Measurements from ENCODE around the gene TPGS1.

TPGS1 gene

DNA sequence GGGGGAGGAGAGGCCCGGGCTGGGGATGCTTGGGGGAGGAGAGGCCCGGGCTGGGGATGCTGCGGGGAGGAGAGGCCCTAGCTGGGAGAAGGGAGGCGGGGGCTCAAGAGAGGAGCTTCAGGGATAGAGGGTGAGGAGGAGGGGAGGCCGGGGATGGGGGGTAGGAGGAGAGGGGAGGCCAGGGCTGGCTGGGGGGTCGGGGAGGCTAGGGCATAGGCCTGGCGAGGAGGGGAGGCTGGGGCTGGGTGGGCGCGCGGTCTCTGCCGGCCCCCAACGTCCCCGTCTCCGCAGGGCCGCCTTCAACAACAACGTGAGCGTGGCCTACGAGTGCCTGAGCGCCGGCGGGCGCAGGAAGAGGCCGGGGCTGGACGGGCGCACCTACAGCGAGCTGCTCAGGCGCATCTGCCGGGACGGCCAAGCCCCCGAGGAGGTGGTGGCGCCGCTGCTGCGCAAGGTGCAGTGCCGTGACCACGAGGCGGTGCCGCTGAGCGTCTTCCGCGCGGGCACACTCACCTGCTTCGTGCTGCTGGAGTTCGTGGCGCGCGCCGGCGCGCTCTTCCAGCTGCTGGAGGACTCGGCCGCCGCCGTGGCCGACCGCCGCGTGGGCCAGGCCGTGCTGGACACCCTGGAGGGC is 11.4 kb downstream of the TPGS1 start:
- DNase-seq (ENCODE audit: low read depth, low spot score), result no peak

DNA sequence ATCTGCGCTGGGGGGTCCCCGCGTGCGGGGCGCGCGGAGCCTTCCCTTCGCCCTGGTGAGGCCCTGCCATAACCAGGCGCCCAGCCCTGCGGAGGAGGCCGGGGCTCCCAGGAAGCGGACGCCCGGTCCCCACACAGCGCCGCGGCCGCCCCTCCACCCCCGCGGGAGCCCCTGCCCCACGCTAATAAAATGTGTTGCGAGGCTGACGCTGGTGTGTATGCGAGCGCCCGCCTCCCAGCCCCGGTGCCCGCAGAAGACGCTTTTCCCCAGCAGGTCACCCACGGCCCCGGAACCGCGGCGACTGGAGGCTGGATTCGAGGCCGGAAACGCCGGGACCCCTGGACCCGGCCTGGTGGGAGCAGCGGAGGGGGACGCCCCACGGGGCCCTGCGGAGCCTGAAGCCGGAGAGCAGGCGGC is 12.2 kb downstream of the TPGS1 start:
- DNase-seq (ENCODE audit: low read depth, low spot score), result no peak

DNA sequence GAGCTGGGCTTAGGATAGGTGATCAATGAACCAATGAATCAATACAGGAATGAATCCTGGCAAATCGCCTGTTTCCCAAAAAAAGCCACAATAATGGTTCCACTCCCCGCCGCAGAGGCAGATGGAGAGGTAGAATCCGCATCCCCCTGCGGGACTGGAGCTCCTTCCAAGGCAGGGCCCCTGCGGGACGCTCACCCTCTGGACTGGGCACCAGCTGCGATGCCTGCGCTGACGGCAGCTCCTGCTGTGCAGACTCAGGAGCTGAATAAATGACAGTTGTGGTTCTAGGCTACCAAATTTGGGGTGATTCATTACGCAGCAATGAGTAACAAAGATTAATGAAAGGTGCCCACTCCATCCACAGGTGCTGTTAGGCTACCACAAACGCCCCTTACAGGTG is 15.4 kb downstream of the TPGS1 start:
- no peak for DNase-seq (ENCODE audit: low read depth, low spot score)

GRCh38 chr19:524062-524674 is 16.9 kb downstream of the TPGS1 start:
- DNase-seq (ENCODE audit: low read depth, low spot score), result peak; percentile 35

DNA sequence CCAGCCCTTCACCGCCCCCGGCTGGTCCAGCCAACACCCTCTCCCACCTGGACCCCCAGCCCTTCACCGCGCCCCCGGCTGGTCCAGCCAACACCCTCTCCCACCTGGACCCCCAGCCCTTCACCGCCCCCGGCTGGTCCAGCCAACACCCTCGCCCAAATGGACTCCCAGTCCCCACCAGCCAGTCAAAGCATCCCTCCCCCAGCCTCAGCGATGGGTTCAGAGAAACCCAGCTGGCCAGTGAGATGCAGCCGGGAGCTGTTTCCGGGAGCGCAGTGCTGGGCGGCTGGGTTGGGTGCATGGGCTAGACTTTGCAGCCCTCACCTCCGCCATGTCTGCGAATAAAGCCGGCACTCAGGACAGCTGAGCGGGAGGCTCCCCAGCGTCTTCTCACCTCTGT is 17.7 kb downstream of the TPGS1 start:
- DNase-seq (ENCODE audit: low read depth, low spot score), result no peak

DNA sequence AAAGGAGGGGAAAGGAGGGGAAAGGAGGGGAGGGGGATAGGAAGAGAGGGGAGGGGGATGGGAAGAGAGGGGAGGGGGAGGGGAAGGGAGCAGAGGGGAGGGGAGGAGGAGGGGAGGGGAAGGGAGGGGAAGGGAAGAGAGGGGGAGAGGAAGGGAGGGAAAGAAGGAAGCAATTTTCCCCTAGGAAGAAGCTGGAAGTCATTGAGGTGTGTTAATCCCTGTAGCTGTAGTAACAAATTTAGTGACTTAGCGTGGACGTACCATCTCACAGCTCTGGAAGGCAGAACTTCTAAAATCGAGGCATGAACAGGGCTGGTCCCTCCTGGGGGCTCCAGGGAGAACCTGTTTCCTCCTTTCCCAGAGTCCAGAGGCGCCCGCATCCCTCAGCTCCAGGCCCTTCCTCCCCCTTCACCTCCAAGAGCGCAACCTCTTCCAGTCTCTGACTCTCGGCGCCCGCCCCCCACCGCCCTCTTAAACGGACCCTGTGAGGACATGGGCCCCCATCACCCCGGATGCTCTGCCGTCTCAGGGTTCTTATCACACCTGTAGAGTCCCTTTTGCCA is 18.6 kb downstream of the TPGS1 start:
- DNase-seq (ENCODE audit: low read depth, low spot score), result no peak

GRCh38 chr19:530134-531008 is 23.1 kb downstream of the TPGS1 start:
- no peak for DNase-seq (ENCODE audit: low read depth, low spot score)

DNA sequence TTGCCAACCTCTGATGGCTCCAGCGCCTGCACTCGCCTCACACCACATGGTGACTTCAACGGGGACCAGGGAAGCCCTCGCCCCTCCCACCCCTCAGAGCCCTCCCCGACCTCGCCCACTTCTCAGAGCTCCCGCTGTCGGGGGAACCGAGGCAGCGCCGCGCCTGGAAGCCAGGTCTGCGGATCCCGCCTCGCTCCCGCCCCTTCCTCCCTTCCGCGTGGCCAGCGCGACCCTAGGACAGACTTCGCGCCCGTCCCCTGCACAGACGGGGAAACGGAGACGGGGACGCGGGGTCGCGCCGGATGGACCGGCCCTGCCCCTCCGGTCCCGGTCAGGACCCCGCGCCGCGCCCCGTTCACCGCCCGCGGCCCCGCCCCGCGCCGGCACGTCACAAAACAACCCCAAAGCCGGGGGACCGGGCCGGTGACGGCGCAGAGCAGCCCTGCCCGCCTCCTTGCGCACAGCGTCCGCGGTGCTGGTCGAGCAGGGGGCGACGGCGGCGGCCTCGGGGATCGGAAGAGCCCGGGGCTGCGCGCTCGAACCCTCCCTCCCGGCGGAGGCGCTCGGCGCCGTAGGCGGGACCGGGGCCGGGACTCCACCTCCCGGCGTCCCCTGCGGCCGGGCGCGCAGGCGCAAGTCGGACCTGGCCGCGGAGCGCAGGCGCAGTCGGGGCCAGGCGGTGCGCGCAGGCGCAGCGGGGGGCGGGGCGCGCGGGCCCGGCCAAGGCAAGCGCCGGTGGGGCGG is 23.9 kb downstream of the TPGS1 start:
- peak; percentile 97 for DNase-seq (ENCODE audit: low read depth, low spot score)

GRCh38 chr19:531753-532560 is 24.7 kb downstream of the TPGS1 start, which contains the start of gene CDC34:
TSS of gene CDC34 (plus strand) at chr19:531760. CDS start at chr19:531932, 172 bp downstream.
- peak; percentile 38 for DNase-seq (ENCODE audit: low read depth, low spot score)

GRCh38 chr19:532561-533363 is 25.5 kb downstream of the TPGS1 start:
- peak; percentile 83 for DNase-seq (ENCODE audit: low read depth, low spot score)

DNA sequence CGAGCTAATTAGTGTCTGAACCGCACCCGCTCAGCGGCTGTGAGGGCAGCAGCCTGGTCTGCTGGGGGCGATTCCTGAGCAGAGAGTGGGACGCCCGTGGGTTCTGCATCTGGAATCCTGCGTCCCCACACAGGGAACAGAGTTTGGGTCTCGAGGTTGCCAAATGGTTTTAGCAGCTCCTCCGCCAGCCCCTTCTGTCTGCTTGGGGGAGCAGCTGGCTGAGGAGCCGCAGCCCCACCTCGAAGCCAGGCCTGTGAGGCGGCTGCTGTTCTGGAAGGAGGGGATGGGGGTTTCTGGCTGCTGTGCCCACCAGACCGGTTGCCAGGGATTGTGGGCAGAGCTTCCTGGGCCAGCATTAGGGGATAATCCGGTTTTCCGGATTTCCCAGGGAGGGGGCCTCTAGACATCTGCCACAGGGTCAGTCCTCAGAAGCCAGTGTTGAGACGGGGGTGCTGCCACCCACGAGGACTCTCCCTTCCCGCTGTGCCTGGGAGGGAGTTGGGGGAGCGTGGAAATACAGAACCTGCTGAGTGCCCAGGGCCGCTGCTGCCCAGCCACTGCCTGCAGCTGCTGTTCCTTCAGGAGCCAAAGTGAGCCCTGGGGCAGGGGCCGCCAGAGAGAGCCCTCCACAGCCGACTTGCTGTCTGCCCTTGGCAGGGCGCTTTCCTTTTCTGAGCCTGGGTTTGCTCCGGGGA is 26.2 kb downstream of the TPGS1 start:
- peak; percentile 36 for DNase-seq (ENCODE audit: low read depth, low spot score)

DNA sequence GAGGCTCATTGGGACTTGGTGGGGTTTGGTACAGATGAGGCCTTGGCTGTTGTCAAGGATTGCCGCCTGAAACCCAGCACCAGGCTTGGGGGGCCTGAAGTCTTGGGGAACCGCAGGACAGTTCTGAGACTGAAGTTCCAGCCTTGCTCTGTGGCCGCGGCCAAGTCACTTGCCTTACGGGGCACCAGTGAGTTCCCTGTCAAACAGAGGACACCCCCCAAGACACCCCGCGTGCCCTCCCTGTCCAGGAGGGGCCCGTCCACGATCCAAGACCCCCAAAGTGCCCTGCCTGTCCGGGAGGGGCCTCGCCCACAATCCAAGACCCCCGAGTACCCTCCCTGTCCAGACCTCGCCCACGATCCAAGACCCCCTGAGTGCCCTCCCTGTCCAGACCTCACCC is 26.8 kb downstream of the TPGS1 start:
- DNase-seq (ENCODE audit: low read depth, low spot score), result no peak

GRCh38 chr19:535017-535835 is 27.9 kb downstream of the TPGS1 start:
- DNase-seq (ENCODE audit: low read depth, low spot score), result no peak

GRCh38 chr19:536031-536880 is 29.0 kb downstream of the TPGS1 start:
- DNase-seq (ENCODE audit: low read depth, low spot score), result no peak

- DNase-seq (ENCODE audit: low read depth, low spot score), result no peak
These were observed 29.6 kb downstream of the TPGS1 start for GRCh38 chr19:536881-537404.

- no peak for DNase-seq (ENCODE audit: low read depth, low spot score)
These were observed 31.5 kb downstream of the TPGS1 start for GRCh38 chr19:538641-539428.

Data from astrocyte of the hippocampus (primary cell).